K562 (cell line): ENCODE results near the gene PITPNC1. TPM values are rescaled to one million over a fixed set of nuclear protein-coding genes. Genes with fewer than 3 reads are reported as not detected.
"Not testable (repeated sequence)": the region's sequence is repeated elsewhere in the genome, so short reads cannot be mapped to it uniquely, and the experiment has no call there.

Source experiments
- ATAC-seq: fragments of 200-7000 bp; cut with Tn5 transposase; 3 replicates; pipeline ENCODE4 v1.9.1; 2020; ENCODE audit warnings: moderate library complexity
- BruUV-seq: library from RNA; stranded (reverse); fragments of 400-500 nt; replicated peaks from 2 replicates; lab custom pipeline; 2021; lab: Mats Ljungman, UMichigan
- CTCF ChIA-PET: fragments of 300-600 bp; formaldehyde crosslinking; extraction: SDS; loops from one replicate; lab custom pipeline; 2021; ENCODE audit warnings: low intra/inter-chr PET ratio; lab: Yijun Ruan, JAX
- POLR2A ChIA-PET: fragments of 300-600, 350-650 bp; sonication (Branson Sonifier 250); formaldehyde crosslinking; extraction: SDS; loops from one replicate; lab custom pipeline; 2021; ENCODE audit warnings: antibody characterized with exemption, inconsistent platforms; lab: Yijun Ruan, JAX
- DNase-seq, 4 experiments: peaks; one replicate each; pipeline versions ENCODE4 v3.0.0 to v3.0.0-alpha.2; 2011 to 2018; ENCODE audit warnings: low spot score in 3 of 4, mixed read lengths in 3 of 4; ENCODE audit errors: extremely low read depth in 1 of 4
- FAIRE-seq: peaks from 2 replicates; lab custom pipeline; 2011; peaks lifted over from hg19 to GRCh38; lab: Jason Lieb, UNC
- H2AFZ ChIP-seq: 2 replicates; pipeline ENCODE4 v1.6.0; 2011; ENCODE audit warnings: low read depth, low read length, control low read depth, inconsistent platforms
- H3K27ac ChIP-seq: fragments of 200-600 bp; 3 replicates; pipeline ENCODE4 v1.8.0; 2011; ENCODE audit warnings: low read depth, mild to moderate bottlenecking, control low read depth, inconsistent platforms, low read length, moderate library complexity, mixed read lengths; ENCODE audit errors: extremely low read depth
- H3K27me3 ChIP-seq, 2 experiments: fragments of 300-600 bp in 1 of 2; 2 replicates in 1 of 2; 3 replicates in 1 of 2; pipeline versions ENCODE4 v1.6.0 to v1.8.0; 2011; ENCODE audit warnings: inconsistent platforms in 2 of 2, low read length in 2 of 2, mild to moderate bottlenecking in 1 of 2, mixed read lengths in 1 of 2, moderate library complexity in 1 of 2; ENCODE audit not compliant: control insufficient read depth in 2 of 2, insufficient read depth in 2 of 2
- H3K36me3 ChIP-seq: fragments of 300-600 bp; 3 replicates; pipeline ENCODE4 v1.8.0; 2011; ENCODE audit warnings: mild to moderate bottlenecking, low read length, inconsistent platforms; ENCODE audit not compliant: control insufficient read depth, insufficient read depth
- H3K4me1 ChIP-seq, 2 experiments: fragments of 200-600 bp in 1 of 2; replicated peaks in 1 of 2; 2 replicates in 1 of 2; 3 replicates in 1 of 2; pipeline versions ENCODE4 v1.5.1 to v1.8.0; 2011; ENCODE audit warnings: inconsistent platforms in 2 of 2, low read length in 2 of 2, mild to moderate bottlenecking in 1 of 2, mixed read lengths in 1 of 2, moderate library complexity in 1 of 2; ENCODE audit not compliant: control insufficient read depth in 2 of 2, insufficient read depth in 2 of 2
- H3K4me2 ChIP-seq: 2 replicates; pipeline ENCODE4 v1.6.1; 2011; ENCODE audit warnings: low read length, control low read depth, inconsistent platforms, mixed read lengths; ENCODE audit not compliant: insufficient read depth
- H3K4me3 ChIP-seq: fragments of 200-600 bp; sonication (generic), shearing (Covaris generic); 2 replicates; pipeline ENCODE4 v1.5.1; 2016; ENCODE audit warnings: control low read depth, inconsistent platforms
- H3K79me2 ChIP-seq: fragments of 200-600 bp; 3 replicates; pipeline ENCODE4 v1.8.0; 2011; ENCODE audit warnings: low read length, inconsistent platforms; ENCODE audit not compliant: control insufficient read depth, insufficient read depth
- H3K9ac ChIP-seq, 2 experiments: 2 replicates each; pipeline versions ENCODE4 v1.6.0 to v1.6.1; 2011; ENCODE audit warnings: low read depth in 2 of 2, low read length in 2 of 2, control low read depth in 1 of 2, inconsistent platforms in 1 of 2, mild to moderate bottlenecking in 1 of 2, mixed read lengths in 1 of 2; ENCODE audit not compliant: insufficient read depth in 1 of 2
- H3K9me1 ChIP-seq: one replicate; pipeline ENCODE4 v1.6.0; 2011; ENCODE audit warnings: inconsistent platforms, mild to moderate bottlenecking, low read length, moderate library complexity; ENCODE audit not compliant: control insufficient read depth, insufficient read depth
- H3K9me3 ChIP-seq: replicated peaks from 2 replicates; pipeline ENCODE4 v1.5.1; 2011; ENCODE audit warnings: low read depth, low read length, inconsistent platforms; ENCODE audit not compliant: control insufficient read depth, insufficient read depth
- H4K20me1 ChIP-seq: replicated peaks from 2 replicates; pipeline ENCODE4 v1.6.1; 2011; ENCODE audit warnings: low read length, inconsistent platforms, mixed read lengths; ENCODE audit not compliant: control insufficient read depth, insufficient read depth
- ETS2 ChIP-seq: IDR thresholded peaks from 2 replicates; pipeline ENCODE4 v1.6.1; 2016; ENCODE audit warnings: borderline replicate concordance, missing genetic modification characterization, mild to moderate bottlenecking, moderate library complexity, missing compliant biosample characterization; ENCODE audit not compliant: poor library complexity, severe bottlenecking
- FOXA1 ChIP-seq: fragments of 450-650 bp; IDR thresholded peaks from 2 replicates; pipeline ENCODE4 v1.6.1; 2016; ENCODE audit warnings: mild to moderate bottlenecking, borderline replicate concordance
- PURB ChIP-seq: sonication (generic); formaldehyde crosslinking; IDR thresholded peaks from 2 replicates; pipeline ENCODE4 v1.9.0; 2021; ENCODE audit warnings: low read depth, mild to moderate bottlenecking, missing genetic modification reagents
- RBM25 ChIP-seq: fragments of 200-400 bp; formaldehyde crosslinking; IDR thresholded peaks from 2 replicates; pipeline ENCODE4 v1.6.1; 2018; ENCODE audit warnings: low read length, low read depth, moderate library complexity; ENCODE audit not compliant: severe bottlenecking
- SIX5 ChIP-seq, 2 experiments: IDR thresholded peaks; 2 replicates each; pipeline ENCODE4 v1.6.1; 2011; ENCODE audit warnings: low read length in 2 of 2, borderline replicate concordance in 1 of 2, low read depth in 1 of 2, mild to moderate bottlenecking in 1 of 2, moderate library complexity in 1 of 2; ENCODE audit not compliant: insufficient read depth in 1 of 2
- TBL1XR1 ChIP-seq, 2 experiments: IDR thresholded peaks; 2 replicates each; pipeline ENCODE4 v1.6.1; 2012; ENCODE audit warnings: improper control_type of control experiment in 2 of 2, low read length in 2 of 2, mild to moderate bottlenecking in 1 of 2
- ZNF146 ChIP-seq: IDR thresholded peaks from one replicate; pipeline ENCODE4 v1.6.1; 2018; ENCODE audit warnings: missing compliant biosample characterization; ENCODE audit not compliant: unreplicated experiment
- ZNF507 ChIP-seq: conservative IDR thresholded peaks from 2 replicates; pipeline ENCODE4 v1.6.1; 2017; ENCODE audit warnings: missing genetic modification characterization, missing compliant biosample characterization
- WGBS: fragments of 100-300 bp; shearing (Covaris generic); methylation state at CpG from one replicate; pipeline ENCODE4 v1.1.6; 2016; ENCODE audit warnings: low coverage, mixed read lengths; ENCODE audit not compliant: insufficient coverage; ENCODE audit errors: missing lambda C conversion rate; 5-methylcytosine and 5-hydroxymethylcytosine counted together
- in situ Hi-C: fragments of 300-500 bp; cut with MboI; formaldehyde crosslinking; loops from 4 replicates; pipeline ENCODE4 v1.15.0; 2018; ENCODE audit warnings: inconsistent platforms, mixed read lengths
- intact Hi-C: fragments of 100-400 bp; cut with micrococcal nuclease; formaldehyde crosslinking; loops from 2 replicates; pipeline ENCODE4 v1.14.2; 2022
- polyA plus RNA-seq, 8 experiments: library from polyadenylated mRNA; depleted of rRNA in 4 of 8; stranded (reverse) in 5 of 8; unstranded in 3 of 8; fragments of >200 nt; fragmentation: Nextera tagmentation in 2 of 8; fragmentation: Illumina TruSeq in 1 of 8; extraction: Ambion mirVana in 2 of 8; extraction: Trizol in 1 of 8; gene quantifications; 2 replicates each; pipeline versions ENCODE4 v1.2.1 to v1.2.3, GENCODE V29; 2011 to 2014; ENCODE audit warnings: inconsistent platforms in 1 of 8, missing spikeins in 1 of 8
- total RNA-seq, 7 experiments: library from RNA; depleted of rRNA in 6 of 7; stranded (reverse); fragments of >200 nt in 6 of 7; fragmentation: Illumina TruSeq in 2 of 7; extraction: Trizol in 2 of 7; gene quantifications; 2 replicates each; pipeline versions ENCODE4 v1.2.1 to v1.2.3, GENCODE V29; 2011 to 2021; ENCODE audit warnings: low replicate concordance in 1 of 7

The PITPNC1 gene
- total and polyA plus RNA-seq, 9 of the 15 experiments (the other 6 are each of a cell fraction or from before 2014, with no cell fraction given), result 0.11 to 1.1 (median 0.65) TPM

DNA sequence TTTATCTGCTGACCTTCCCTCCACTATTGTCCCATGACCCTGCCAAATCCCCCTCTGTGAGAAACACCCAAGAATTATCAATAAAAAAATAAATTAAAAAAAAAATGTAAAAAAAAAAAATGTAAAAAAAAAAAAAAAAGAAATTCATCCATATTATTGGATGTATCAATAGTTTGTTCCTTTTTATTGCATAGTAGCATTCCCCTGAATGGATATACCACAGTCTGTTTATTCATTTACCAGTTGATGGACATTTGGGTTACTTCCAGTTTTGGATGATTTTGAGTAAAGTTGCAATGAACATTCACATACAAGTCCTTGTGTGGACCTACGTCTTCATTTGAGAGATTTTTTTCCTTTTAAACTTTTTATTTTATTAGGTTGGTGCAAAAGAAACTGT, 94.0 kb downstream of the PITPNC1 start:
- WGBS, result 5% methylated on average over 1 of the region's 1 CpG
- Histone ChIP-seq H3K36me3 (no peaks in the 10 kb centered on the region), H3K4me2 (no peak overlapping the region), H3K4me3 (no peak overlapping the region), H3K9me1 (no peaks in the 10 kb centered on the region)
- BruUV-seq, result no TSS peak
- intact Hi-C loops, result no loop called here
- no peak for TF ChIP-seq PURB
- no peak for TF ChIP-seq TBL1XR1 (IDR thresholded peaks at IDR 0.05; ENCODE audit: low read length in 2 of 2)
- TF ChIP-seq ETS2 (tag), result no peak
- peak; percentile 78 for TF ChIP-seq ZNF146
- peak; percentile 63 for TF ChIP-seq RBM25
- TF ChIP-seq FOXA1, result no peak
- TF ChIP-seq ZNF507 (tag), result no peak
- no peak for TF ChIP-seq SIX5 (IDR thresholded peaks at IDR 0.05; ENCODE audit: borderline replicate concordance in 1 of 2, insufficient read depth in 1 of 2, low read depth in 1 of 2, low read length in 2 of 2)
- TF ChIP-seq, all 486 proteins: peak for 2
- ChIA-PET POLR2A (no interaction called here), CTCF (no interaction called here)
- Histone ChIP-seq H3K27me3 (peaks cover 10 to 35% of the 10 kb centered on the region in 2 experiments; a peak in 3 of 5 replicates), H4K20me1 (no peaks in the 10 kb centered on the region), H3K9me3 (no peaks in the 10 kb centered on the region), H3K4me1 (no peaks in the 10 kb centered on the region), H3K9ac (no peak overlapping the region), H3K79me2 (no peaks in the 10 kb centered on the region), H3K27ac (no peak overlapping the region), H2AFZ (no peak overlapping the region)
- in situ Hi-C loops, result no loop called here
- FAIRE-seq (no peak), DNase-seq (no peak), ATAC-seq (no peak)

DNA sequence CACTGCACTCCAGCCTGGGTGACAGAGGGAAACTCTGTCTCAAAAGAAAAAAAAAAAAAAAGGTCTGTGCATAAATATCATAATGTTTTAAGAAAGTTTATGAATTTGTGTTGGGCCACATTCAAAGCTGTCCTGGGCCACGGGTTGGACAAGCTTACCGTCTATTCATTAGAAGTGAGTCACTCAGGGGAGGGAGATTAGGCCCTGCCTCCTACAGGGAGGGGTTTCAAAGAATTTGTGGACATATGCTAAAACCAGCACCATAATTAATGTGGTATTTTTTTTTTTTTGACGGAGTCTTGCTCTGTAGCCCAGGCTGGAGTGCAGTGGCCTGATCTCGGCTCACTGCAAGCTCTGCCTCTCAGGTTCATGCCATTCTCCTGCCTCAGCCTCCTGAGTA, 95.5 kb downstream of the PITPNC1 start:
- 7% methylated on average over 4 of the region's 4 CpGs for WGBS
- FAIRE-seq, H3K9me1 ChIP-seq, H3K4me3 ChIP-seq, CTCF ChIA-PET, ATAC-seq, H3K9me3 ChIP-seq, intact Hi-C loops, H3K9ac ChIP-seq, H2AFZ ChIP-seq, DNase-seq, H3K27ac ChIP-seq, H3K79me2 ChIP-seq, H3K36me3 ChIP-seq, H3K4me1 ChIP-seq, H4K20me1 ChIP-seq, in situ Hi-C loops, H3K4me2 ChIP-seq, BruUV-seq: not testable (repeated sequence)
- POLR2A ChIA-PET, result interaction anchor here (0.6 kb wide), 1 partner anchor 245 kb away, joined by 4 read pairs; the partner anchor contains the start of gene NOL11
- H3K27me3 ChIP-seq, result peaks cover 8 to 38% of the 10 kb centered on the region in 2 experiments; a peak in 3 of 5 replicates
